Uterus (tissue), 2 donors: ENCODE data around the gene COX10.
"Not testable (repeated sequence)": the region's sequence is repeated elsewhere in the genome, so short reads cannot be mapped to it uniquely, and the experiment has no call there.

ENCODE experiments used
- POLR2A ChIP-seq, 2 donors: fragments of 450-650 bp; IDR thresholded peaks; one replicate each; pipeline ENCODE4 v1.6.1; 2016; ENCODE audit warnings: antibody characterized with exemption in 2 of 2, mild to moderate bottlenecking in 1 of 2, moderate library complexity in 1 of 2
- TF ChIP-seq, protein P1 (sequence below), 4 experiments: fragments of 200-600 bp in 2 of 4; fragments of 450-650 bp in 2 of 4; sonication (generic) in 2 of 4; IDR thresholded peaks; one replicate each; pipeline ENCODE4 v1.5.1; 2016 to 2019; ENCODE audit warnings: antibody characterized with exemption in 4 of 4, mild to moderate bottlenecking in 2 of 4, moderate library complexity in 1 of 4

DNA sequence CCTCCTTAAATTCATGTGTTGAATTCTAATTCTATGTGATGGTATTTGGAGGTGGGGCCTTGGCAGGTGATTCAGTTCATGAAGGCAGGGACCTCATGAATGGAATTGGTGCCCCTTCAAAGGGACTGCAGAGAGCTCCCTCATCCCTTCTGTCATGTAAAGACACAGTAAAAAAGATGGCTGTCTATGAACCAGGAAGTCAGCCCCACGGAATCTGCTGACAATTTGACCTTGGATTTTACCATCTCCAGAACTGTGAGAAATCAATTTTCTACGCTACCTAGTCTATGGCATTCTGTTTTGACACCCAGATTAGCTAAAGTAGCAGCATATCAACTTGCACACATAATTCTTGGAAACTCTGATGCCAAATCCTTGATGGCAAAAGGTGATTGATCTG is 165.7 kb downstream of the COX10 start:
- TF ChIP-seq, protein P1, sequence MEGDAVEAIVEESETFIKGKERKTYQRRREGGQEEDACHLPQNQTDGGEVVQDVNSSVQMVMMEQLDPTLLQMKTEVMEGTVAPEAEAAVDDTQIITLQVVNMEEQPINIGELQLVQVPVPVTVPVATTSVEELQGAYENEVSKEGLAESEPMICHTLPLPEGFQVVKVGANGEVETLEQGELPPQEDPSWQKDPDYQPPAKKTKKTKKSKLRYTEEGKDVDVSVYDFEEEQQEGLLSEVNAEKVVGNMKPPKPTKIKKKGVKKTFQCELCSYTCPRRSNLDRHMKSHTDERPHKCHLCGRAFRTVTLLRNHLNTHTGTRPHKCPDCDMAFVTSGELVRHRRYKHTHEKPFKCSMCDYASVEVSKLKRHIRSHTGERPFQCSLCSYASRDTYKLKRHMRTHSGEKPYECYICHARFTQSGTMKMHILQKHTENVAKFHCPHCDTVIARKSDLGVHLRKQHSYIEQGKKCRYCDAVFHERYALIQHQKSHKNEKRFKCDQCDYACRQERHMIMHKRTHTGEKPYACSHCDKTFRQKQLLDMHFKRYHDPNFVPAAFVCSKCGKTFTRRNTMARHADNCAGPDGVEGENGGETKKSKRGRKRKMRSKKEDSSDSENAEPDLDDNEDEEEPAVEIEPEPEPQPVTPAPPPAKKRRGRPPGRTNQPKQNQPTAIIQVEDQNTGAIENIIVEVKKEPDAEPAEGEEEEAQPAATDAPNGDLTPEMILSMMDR (IDR thresholded peaks at IDR 0.05): not testable (repeated sequence)
- TF ChIP-seq POLR2A (IDR thresholded peaks at IDR 0.05): not testable (repeated sequence)
